Measurements from ENCODE around the gene STK10.
A peak's percentile ranks its signal among the peaks of the same experiment; 100 is the strongest.
"Not testable (repeated sequence)": the region's sequence is repeated elsewhere in the genome, so short reads cannot be mapped to it uniquely, and the experiment has no call there.

Gene STK10

GRCh38 chr5:172164769-172165212, 23.2 kb downstream of the STK10 start:
- DNase-seq = peak; percentile 86

- DNase-seq = peak; percentile 59
Measured at GRCh38 chr5:172163346-172163745, 24.7 kb downstream of the STK10 start.

DNA sequence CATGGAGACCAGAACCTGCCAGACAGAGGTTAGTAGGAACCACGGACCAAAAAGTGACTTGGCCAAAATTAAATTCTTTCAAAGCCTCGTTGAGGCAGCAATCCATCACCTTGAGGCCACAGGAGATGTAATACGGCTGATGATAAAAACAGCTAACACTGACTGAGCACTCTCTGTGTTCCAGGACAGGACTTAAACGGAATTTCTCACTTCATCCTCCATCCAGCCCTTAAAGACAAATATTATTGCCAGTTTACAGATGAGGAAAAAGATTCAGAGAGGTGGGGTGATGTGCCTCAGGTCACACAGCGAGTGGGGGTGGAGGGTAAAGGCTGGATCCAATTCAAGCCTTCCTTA, 25.1 kb downstream of the STK10 start:
- DNase-seq = no peak

DNA sequence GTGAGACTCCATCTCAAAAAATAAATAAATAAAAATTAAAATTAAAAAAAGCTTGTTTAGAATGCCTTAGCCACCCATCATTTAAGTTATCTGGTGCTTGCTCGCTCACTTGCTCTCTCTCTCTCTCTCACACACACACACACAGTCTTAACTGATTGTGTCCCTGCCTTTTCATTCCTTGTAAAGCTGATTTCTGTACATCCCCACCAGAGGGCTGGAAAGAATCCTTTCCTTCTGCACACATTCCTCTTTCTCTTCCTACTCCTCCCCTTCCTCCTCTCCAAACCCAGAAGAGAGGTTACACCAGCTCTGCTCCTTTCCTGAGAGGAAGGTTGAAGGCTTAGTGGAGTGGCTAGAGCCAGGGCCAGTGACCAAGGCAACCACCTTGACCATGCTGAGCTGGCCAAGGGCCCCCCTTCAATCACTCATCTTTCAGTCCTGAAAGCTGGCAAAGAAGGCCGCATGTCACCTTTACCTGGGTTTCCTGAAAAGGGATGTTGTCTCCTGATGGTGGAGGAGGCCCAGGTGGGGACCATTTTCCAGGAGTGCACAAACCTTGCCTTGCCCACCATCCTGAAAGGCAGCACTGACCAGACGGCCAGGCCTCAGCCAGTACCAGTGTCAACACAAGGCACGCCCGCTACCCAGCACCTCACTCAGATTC, 25.6 kb downstream of the STK10 start:
- peak; percentile 74 for DNase-seq

DNA sequence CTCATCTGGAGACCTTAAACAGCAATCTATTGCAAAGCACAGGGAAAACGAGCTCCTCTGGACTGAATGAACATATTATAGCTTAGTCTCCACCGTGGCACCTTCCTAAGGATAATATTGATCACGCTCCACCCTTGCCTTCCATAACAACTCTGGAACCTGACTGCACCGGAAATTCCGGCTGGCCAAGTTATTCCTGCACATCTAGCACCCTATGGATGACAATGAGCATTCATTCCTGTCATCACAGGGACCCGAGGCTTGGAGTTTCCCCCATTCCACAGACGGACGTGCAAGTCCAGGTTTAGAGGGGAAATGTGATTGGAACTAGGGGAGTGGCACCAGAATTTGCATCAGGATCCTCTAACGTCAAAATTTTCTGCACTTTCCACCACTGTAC, 27.5 kb downstream of the STK10 start:
- peak; percentile 1 for DNase-seq

DNA sequence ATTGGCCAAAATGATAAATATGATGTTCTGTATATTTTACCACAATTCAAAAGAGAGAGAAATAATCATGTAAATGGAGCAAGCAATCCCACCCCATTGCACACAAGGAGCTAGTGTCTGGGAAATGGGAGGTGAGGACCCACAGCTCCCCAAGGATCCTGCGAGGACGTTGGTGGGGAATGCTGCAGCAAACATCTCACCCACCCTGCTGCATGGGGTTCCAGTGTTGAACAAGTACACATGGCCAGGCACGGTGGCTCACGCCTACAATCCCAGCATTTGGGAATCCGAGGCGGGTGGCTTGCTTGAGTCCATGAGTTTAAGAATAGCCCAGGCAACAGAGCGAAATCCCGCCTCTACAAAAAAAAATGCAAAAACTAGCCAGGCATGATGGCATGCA, 29.0 kb downstream of the STK10 start:
- no peak for DNase-seq

- no peak for DNase-seq
Measured at GRCh38 chr5:172156541-172156994, 31.5 kb downstream of the STK10 start.

DNA sequence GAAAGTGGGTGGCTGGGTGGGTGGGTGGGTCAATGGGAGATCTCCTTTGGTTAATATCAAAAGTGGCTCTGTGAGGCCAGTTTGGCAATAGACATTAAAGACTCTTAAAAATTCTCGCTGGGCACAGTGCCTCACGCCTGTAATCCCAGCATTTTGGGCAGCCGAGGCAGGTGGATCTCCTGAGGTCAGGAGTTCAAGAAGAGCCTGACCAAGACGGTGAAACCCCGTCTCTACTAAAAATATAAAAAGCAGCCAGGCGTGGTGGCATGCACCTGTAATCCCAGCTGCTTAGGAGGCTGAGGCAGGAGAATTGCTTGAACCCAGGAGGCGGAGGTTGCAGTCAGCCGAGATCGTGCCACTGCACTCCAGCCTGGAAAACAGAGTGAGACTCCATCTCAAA, 32.9 kb downstream of the STK10 start:
- not testable (repeated sequence) for DNase-seq

DNA sequence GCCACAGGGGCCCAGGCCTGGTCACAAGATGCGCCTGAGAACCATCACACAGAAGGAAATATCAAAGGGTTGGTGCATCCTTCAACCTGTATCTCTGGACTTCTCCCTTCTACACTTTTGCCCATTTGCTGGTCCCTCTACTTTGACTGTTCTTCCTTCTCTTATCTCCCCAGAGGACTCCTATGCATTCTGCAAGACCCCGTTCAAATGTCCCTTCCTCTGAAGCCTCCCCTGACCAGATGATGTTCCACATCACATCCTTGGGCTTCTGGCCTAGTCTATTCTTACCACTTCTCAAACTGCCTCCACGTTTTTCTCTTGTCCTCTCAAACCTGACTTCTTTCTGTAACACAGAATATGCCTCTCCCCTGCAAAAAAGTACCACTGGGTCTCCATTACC, 34.3 kb downstream of the STK10 start:
- no peak for DNase-seq

GRCh38 chr5:172151661-172152210, 36.3 kb downstream of the STK10 start:
- no peak for DNase-seq

DNA sequence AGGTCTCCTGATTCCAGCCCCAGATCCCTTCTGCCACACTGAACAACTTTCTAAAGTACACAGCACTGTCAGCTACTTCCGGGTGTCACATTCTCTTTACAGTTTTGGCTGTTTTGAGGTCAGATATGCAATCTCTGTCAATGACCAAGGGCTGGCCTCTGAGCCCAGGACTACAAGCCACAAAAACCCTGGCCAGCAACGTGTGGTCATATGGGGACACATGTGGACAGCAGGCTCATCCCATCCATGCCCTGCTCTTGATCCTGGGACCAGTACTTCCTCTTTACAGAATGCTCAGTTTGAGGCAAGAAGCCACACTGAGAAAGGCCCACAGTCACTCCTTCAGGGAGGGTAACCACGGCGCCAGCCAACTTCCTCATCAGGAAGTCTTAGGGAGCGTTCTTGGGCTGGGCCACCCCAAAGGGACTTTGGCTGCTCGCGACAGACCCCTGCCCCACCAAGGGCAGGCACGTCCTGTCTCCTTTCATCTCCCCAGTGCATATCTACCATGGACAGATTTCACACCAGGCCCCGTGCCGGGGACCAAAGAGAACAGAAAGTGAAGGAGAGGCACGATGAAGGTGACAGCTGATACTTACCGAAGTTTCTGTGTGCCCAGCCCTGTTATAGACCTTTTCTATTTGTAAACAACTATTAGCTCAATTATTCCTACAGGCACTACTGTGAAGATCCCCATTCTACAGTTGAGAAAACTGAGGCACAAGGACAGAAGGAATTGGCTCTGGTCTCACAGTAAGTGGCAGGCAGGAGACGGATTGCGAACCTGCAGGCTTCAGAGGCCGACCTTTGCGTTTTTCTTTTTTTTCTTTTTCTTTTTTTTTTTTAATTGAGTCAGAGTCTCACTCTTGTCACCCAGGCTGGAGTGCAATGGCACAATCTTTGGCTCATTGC, 37.3 kb downstream of the STK10 start:
- DNase-seq = no peak

- not testable (repeated sequence) for DNase-seq
Measured at GRCh38 chr5:172149481-172149880, 38.5 kb downstream of the STK10 start.

GRCh38 chr5:172149073-172149472, 39.0 kb downstream of the STK10 start:
- no peak for DNase-seq

- no peak for DNase-seq
Measured at GRCh38 chr5:172148381-172148780, 39.6 kb downstream of the STK10 start.

DNA sequence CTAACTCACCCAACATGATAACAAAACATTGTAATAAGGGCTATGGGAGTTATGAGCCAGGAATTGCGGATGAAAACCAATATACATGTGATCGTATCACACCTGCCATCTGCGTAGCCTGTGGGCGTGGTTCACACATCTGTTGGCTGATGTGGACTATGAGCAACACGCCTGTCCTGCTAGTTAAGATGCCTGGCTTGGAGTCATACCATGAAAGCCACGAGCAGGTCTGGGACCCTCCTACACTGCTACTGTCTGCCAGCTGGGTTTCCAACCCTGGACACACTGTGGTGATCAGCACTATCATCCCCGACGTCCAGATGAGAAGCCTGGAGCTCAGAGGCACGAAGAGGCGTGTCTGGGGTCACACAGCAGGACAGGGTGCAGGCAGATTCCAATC, 40.2 kb downstream of the STK10 start:
- no peak for DNase-seq

DNA sequence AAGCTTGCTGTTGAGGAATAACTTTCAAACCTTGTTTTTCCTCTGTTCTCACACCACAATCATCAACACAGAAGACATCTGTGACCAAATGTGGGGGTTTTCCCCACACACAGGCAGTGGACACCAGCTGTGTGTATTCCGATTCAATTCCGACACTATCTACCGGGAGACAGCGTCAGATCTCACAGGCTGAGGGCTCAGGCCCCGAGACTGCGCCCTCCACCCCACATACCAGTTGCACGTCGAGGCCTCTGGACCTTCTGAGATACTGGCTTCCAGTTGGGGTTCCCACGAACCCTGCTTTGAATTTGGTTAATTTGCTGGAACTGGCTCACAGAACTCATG, 41.3 kb downstream of the STK10 start:
- DNase-seq = no peak

DNA sequence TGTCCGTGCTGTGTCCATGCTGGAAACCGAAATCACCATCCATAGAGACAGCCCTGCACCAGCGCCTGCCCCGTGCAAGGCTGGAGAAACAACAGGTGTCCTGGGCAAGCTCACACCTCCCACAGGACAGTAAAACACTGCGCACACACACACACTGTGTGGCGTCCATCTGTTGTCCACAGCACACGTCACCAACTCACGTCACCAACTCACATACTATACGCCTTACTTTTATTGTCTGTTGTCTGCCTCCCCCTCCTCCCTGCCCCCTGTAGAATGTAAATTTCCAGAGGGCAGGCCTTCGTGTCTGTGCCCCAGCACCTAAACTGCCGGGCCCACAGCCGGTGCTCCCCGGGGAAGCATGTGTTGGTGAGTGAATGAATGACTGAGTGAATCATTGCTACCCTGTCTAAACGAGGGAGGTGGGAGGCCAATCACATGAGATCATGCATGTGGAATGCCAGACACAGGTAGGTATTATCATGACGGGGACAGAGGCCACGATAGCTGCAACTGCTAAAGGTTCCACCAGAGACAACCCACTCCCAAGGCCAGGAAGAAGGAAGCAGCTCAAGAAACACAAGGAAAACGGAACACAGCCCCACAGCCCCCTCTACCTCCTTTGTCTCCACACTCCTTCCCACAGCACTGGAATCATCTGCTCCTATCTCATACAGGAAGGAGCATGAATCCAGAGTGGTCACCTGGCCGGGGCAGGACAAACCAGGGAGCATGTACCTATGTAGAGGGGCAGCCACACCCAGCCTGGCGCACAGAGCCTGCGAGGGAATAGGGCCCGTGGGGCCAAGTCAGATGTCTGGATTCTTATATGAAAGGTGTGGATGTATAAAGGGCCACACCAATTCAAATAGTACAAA, 41.9 kb downstream of the STK10 start:
- DNase-seq = no peak

DNA sequence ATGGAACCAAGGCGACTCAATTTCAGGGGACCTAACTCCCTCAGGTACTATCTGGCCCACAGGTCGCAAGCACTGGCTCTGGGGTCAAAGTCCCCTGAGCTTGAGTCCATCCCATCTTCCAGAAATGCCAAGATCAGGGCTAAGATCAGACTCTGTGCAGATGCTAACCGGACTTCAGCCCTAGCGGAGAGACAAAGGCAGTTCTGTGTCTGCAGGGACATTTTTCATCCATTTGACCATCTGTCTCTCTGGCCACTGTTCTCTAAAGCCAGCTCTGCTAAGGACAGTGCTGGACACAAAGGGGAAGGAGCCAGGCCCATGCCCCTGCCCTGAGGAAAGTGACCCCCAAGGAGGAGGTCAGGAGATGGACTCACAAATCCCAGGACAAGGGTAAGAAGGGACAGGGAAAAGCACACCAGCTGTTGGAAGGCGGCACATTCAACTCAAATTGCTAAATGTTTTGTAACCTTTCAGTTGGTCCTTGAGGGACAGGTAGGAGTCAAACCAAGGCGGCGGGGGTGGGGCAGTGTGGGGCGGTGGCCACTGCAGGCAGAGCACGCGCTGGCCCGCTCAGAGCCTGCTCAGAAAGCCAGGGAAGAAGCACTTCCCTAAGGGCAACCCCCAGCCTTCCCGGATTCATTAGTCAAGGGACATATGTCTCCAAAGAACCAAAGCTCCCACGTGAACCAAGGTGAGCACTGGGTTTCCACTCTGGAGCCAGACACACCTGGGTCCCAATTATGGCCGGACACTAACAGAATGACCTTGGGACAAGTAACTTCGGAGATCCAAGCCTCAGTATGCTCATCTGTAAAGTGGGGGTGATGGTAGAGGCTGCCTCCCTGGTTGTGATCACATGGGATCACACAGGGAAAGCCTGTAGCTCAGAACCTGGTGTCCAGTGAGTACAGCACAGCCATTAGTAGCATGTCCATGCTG, 42.8 kb downstream of the STK10 start:
- DNase-seq = no peak

- DNase-seq = no peak
Measured at GRCh38 chr5:172144291-172144815, 43.7 kb downstream of the STK10 start.

DNA sequence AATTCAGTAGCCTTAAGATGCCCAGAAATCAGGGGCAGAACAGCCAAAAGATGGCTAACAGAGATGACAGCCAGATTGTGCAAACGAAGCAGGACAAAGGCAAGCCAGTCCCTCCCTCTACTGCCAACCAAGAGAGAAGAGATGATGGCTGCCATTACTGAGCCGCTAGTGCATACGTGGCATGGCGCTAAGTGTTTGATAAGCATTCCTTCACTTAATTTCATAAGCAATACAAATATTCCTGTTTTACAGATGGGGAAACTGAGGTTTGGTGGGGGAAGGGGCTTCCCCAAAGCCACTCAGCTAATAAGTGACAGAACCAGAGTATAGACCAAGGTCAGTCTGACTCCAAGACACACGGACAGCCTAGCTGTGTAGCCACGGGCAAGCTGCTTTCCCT, 44.1 kb downstream of the STK10 start:
- no peak for DNase-seq

DNA sequence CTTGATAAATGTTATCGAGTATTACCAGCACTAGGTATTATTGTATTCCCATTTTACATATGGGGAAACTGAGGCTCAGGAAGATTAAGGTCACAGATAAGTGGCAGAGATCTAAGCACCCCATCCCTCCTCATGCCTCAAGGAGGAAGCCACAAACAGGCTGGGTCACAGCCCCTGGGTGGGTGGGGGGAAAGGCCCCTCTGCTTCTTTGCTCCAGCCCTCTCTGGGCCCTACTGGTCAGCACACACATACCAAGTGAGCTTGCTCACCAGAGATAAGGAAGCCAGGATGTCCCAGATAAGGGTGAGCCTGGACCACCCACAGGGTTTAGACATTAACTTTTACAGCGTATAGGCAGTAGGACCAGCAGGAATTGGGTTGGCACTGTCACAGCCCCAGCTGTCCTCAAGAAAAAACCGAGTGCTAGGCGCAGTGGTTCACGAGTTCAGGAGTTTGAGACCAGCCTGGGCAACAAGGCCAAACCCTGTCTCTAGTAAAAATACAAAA, 45.3 kb downstream of the STK10 start:
- no peak for DNase-seq
